ENCODE results near the gene IL4R. TPM values are rescaled to one million over a fixed set of nuclear protein-coding genes. Genes with fewer than 3 reads are reported as not detected.

The IL4R gene
- total RNA-seq, 1 experiment from 2014 or later: 28.6 TPM

GRCh38 chr16:27291722-27292240 lies 22.0 kb upstream of the IL4R start:
- no peaks in the 10 kb centered on the region for H3K27me3 Mint-ChIP-seq (ENCODE audit: low read depth)
- no peaks in the 10 kb centered on the region for H3K9me3 Mint-ChIP-seq
- Histone ChIP-seq H4K91ac (ENCODE audit: insufficient read length, low read depth, low read length) (no peak overlapping the region), H2BK120ac (ENCODE audit: low read depth, low read length, poor library complexity, severe bottlenecking) (no peak overlapping the region), H2BK5ac (ENCODE audit: insufficient read length, low read length) (no peak overlapping the region), H3K27ac (ENCODE audit: insufficient read length, low read depth, low read length) (no peak overlapping the region), H3K18ac (ENCODE audit: insufficient read length, low read depth, low read length) (no peak overlapping the region), H2BK20ac (ENCODE audit: low read depth, low read length, poor library complexity, severe bottlenecking) (no peak overlapping the region), H3K9me3 (ENCODE audit: control insufficient read depth, low read depth, low read length) (no peaks in the 10 kb centered on the region), H3K79me1 (ENCODE audit: insufficient read depth, low read depth, low read length, poor library complexity, severe bottlenecking) (no peaks in the 10 kb centered on the region), H3T11ph (ENCODE audit: low read length) (no peak overlapping the region), H3K27me3 (ENCODE audit: insufficient read depth, low read length) (no peaks in the 10 kb centered on the region), H4K5ac (ENCODE audit: insufficient read length, low read depth, low read length) (no peak overlapping the region), H3K23me2 (ENCODE audit: insufficient read length, low read depth, low read length, poor library complexity, severe bottlenecking) (no peaks in the 10 kb centered on the region), H3K9ac (ENCODE audit: extremely low read depth, insufficient read length, low read length) (no peak overlapping the region), H3K4ac (ENCODE audit: low read depth, low read length) (no peak overlapping the region), H2BK12ac (ENCODE audit: insufficient read length, low read depth, low read length) (no peak overlapping the region), H3K4me1 (ENCODE audit: insufficient read depth, low read length) (no peaks in the 10 kb centered on the region), H2BK15ac (ENCODE audit: low read depth, low read length) (no peak overlapping the region), H3K23ac (ENCODE audit: insufficient read length, low read depth, low read length) (no peak overlapping the region), H3K79me2 (ENCODE audit: insufficient read depth, low read length) (no peaks in the 10 kb centered on the region), H2AFZ (ENCODE audit: low read length) (no peak overlapping the region), H3K4me2 (ENCODE audit: insufficient read depth, insufficient read length, low read length) (no peak overlapping the region), H4K20me1 (ENCODE audit: control insufficient read depth, insufficient read depth, insufficient read length) (no peaks in the 10 kb centered on the region), H2AK5ac (ENCODE audit: insufficient read length, low read length) (no peak overlapping the region), H4K8ac (replicated peaks; ENCODE audit: insufficient read length, low read depth, low read length) (no peak overlapping the region), H3K14ac (ENCODE audit: insufficient read depth, low read length) (no peak overlapping the region), H3K56ac (ENCODE audit: insufficient read length, low read depth, low read length) (no peak overlapping the region)
- DNase-seq: no peak
- H3K27ac Mint-ChIP-seq: no peak overlapping the region
- no CpG with 5 or more reads among the region's 4 CpGs for WGBS (ENCODE audit: extremely low coverage, insufficient read length, low lambda C conversion rate)
- no peak for TF ChIP-seq CTCF (conservative IDR thresholded peaks at IDR 0.05)
- H3K36me3 Mint-ChIP-seq (ENCODE audit: insufficient read depth in 1 of 3, low read depth in 3 of 3): no peaks in the 10 kb centered on the region
- no peak overlapping the region for H3K4me3 Mint-ChIP-seq
- H3K4me1 Mint-ChIP-seq: no peaks in the 10 kb centered on the region
